Measurements from ENCODE around the gene BUD13.

- TF ChIP-seq CTCF (IDR thresholded peaks at IDR 0.05) (no peak), POLR2AphosphoS5 (IDR thresholded peaks at IDR 0.05) (no peak), EP300 (IDR thresholded peaks at IDR 0.05) (no peak), POLR2A (IDR thresholded peaks at IDR 0.05; ENCODE audit: low read depth) (no peak)
Measured at GRCh38 chr11:116707161-116707629, 65.6 kb downstream of the BUD13 start.

Measured in esophagus muscularis mucosa (tissue), 4 donors.